ENCODE measurements around the gene MXD4. TPM values are rescaled to one million over a fixed set of nuclear protein-coding genes. Genes with fewer than 3 reads are reported as not detected.
A peak's percentile ranks its signal among the peaks of the same experiment; 100 is the strongest.
"Not testable (repeated sequence)": the region's sequence is repeated elsewhere in the genome, so short reads cannot be mapped to it uniquely, and the experiment has no call there.

The MXD4 gene
- total and polyA plus RNA-seq, 5 donors from 2014 or later: 34.3 to 121 (median 58.1) TPM

DNA sequence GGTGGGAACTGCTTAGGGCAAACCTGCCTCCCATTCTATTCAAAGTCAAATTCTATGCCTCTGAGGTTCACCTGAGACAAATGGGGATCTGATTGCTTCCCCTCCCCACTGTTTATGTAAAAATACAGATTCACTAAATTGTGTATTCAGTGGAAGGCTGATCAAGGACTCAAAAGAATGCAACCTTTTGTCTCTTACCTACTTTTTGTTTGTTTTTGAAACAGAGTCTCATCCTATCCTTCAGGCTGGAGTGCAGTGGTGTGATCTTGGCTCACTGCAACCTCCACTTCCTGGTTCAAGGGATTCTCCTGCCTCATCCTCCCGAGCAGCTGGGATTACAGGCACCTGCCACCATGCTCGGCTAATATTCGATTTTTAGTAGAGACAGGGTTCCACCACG is 40.5 kb downstream of the MXD4 start:
- not testable (repeated sequence) for H3K4me3 Mint-ChIP-seq; H3K9me3 ChIP-seq (ENCODE audit: control insufficient read depth in 2 of 2, low read length in 2 of 2); H3K27ac ChIP-seq (ENCODE audit: insufficient read depth, low read length, poor library complexity, severe bottlenecking); DNase-seq; H3K9me3 Mint-ChIP-seq; H3K27me3 Mint-ChIP-seq; H3K27ac Mint-ChIP-seq; ATAC-seq (ENCODE audit: low read depth in 2 of 2); H3K4me1 Mint-ChIP-seq; H3K36me3 Mint-ChIP-seq; H3K4me3 ChIP-seq (ENCODE audit: low read depth, low read length); H3K27me3 ChIP-seq (ENCODE audit: control insufficient read depth, insufficient read depth, low read length); H3K4me1 ChIP-seq (ENCODE audit: control insufficient read depth, insufficient read depth, low read length, poor library complexity, severe bottlenecking)
- H3K36me3 ChIP-seq (ENCODE audit: control insufficient read depth, insufficient read depth, low read length): peaks cover 12% of the 10 kb centered on the region

GRCh38 chr4:2220016-2220630 is 41.8 kb downstream of the MXD4 start:
- Histone ChIP-seq H3K27me3 (ENCODE audit: control insufficient read depth, insufficient read depth, low read length) (no peaks in the 10 kb centered on the region), H3K4me3 (ENCODE audit: low read depth, low read length) (no peak overlapping the region), H3K9me3 (ENCODE audit: control insufficient read depth in 2 of 2, low read length in 2 of 2) (no peaks in the 10 kb centered on the region), H3K36me3 (ENCODE audit: control insufficient read depth, insufficient read depth, low read length) (peaks cover 12% of the 10 kb centered on the region), H3K27ac (ENCODE audit: insufficient read depth, low read length, poor library complexity, severe bottlenecking) (no peak overlapping the region), H3K4me1 (ENCODE audit: control insufficient read depth, insufficient read depth, low read length, poor library complexity, severe bottlenecking) (peaks cover 6% of the 10 kb centered on the region)
- H3K27me3 Mint-ChIP-seq: no peaks in the 10 kb centered on the region
- peaks cover 4% of the 10 kb centered on the region for H3K36me3 Mint-ChIP-seq
- ATAC-seq (ENCODE audit: low read depth in 2 of 2) (peak; percentile 92), DNase-seq (peak; percentile 67 to 81 (median 80))
- no peak overlapping the region for H3K4me3 Mint-ChIP-seq
- peaks cover 0 to 6% (median 3%) of the 10 kb centered on the region in 4 donors for H3K4me1 Mint-ChIP-seq
- H3K27ac Mint-ChIP-seq: peak overlapping the region; percentile 1 to 68 (median 62)
- no peaks in the 10 kb centered on the region for H3K9me3 Mint-ChIP-seq

DNA sequence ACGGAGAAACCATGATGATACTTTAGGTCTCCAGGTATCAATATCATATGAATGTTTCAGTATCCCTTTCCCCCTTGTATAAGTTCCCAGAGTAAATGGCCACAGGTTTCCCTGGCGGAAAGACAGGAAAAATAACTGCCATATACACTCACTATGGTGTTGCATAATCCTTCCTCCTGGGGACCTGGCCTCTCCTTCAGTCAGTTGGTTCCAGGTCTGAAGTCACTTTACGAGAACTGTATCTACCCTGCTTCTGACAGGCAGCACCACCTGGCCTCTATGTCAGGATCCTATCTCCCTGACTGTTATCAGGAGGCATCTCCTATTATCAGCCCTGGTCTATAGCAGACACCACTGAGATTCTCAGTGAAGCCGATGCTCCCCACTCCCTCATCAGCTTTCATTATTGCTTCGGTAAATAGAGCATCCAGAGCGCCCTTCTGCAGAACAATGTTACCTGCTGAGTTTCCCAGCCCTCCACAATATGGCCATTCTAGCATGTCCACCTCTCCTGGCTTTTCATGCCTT is 42.6 kb downstream of the MXD4 start:
- no peaks in the 10 kb centered on the region for H3K9me3 ChIP-seq (ENCODE audit: control insufficient read depth in 2 of 2, low read length in 2 of 2)
- Mint-ChIP-seq H3K27ac (no peak overlapping the region), H3K9me3 (no peaks in the 10 kb centered on the region), H3K27me3 (no peaks in the 10 kb centered on the region), H3K36me3 (peaks cover 4% of the 10 kb centered on the region), H3K4me1 (peaks cover 0 to 6% (median 3%) of the 10 kb centered on the region in 4 donors), H3K4me3 (no peak overlapping the region)
- peaks cover 12% of the 10 kb centered on the region for H3K36me3 ChIP-seq (ENCODE audit: control insufficient read depth, insufficient read depth, low read length)
- no peak overlapping the region for H3K27ac ChIP-seq (ENCODE audit: insufficient read depth, low read length, poor library complexity, severe bottlenecking)
- peaks cover 6% of the 10 kb centered on the region for H3K4me1 ChIP-seq (ENCODE audit: control insufficient read depth, insufficient read depth, low read length, poor library complexity, severe bottlenecking)
- H3K4me3 ChIP-seq (ENCODE audit: low read depth, low read length): no peak overlapping the region
- H3K27me3 ChIP-seq (ENCODE audit: control insufficient read depth, insufficient read depth, low read length): no peaks in the 10 kb centered on the region
- ATAC-seq (ENCODE audit: low read depth in 2 of 2): no peak
- DNase-seq: no peak

DNA sequence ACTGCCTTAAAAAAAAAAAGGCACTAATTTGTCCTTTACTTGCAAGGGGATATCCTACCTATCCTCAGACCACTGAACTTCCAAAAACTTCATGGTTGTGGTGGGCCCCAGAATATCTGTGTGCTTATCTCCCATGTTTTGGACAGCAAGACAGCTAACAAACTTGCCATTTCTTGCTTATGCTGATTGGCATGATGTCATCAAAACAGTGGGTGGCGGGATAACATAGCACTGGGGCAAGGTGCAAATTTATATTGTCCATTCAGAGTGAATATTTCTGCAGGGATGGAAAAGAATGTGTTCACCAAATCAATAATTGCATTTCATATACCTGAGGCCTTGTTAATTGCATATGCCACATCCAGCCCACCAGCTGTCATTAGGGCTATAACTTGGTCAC is 43.5 kb downstream of the MXD4 start:
- Histone ChIP-seq H3K36me3 (ENCODE audit: control insufficient read depth, insufficient read depth, low read length) (peaks cover 8% of the 10 kb centered on the region), H3K27me3 (ENCODE audit: control insufficient read depth, insufficient read depth, low read length) (no peaks in the 10 kb centered on the region), H3K4me1 (ENCODE audit: control insufficient read depth, insufficient read depth, low read length, poor library complexity, severe bottlenecking) (peaks cover 6% of the 10 kb centered on the region), H3K9me3 (ENCODE audit: control insufficient read depth in 2 of 2, low read length in 2 of 2) (no peaks in the 10 kb centered on the region), H3K4me3 (ENCODE audit: low read depth, low read length) (no peak overlapping the region), H3K27ac (ENCODE audit: insufficient read depth, low read length, poor library complexity, severe bottlenecking) (no peak overlapping the region)
- Mint-ChIP-seq H3K36me3 (peaks cover 3% of the 10 kb centered on the region), H3K27ac (no peak overlapping the region), H3K27me3 (no peaks in the 10 kb centered on the region), H3K4me1 (peaks cover 0 to 6% (median 3%) of the 10 kb centered on the region in 4 donors), H3K9me3 (no peaks in the 10 kb centered on the region), H3K4me3 (no peak overlapping the region)
- ATAC-seq (ENCODE audit: low read depth in 2 of 2) (no peak), DNase-seq (no peak)

DNA sequence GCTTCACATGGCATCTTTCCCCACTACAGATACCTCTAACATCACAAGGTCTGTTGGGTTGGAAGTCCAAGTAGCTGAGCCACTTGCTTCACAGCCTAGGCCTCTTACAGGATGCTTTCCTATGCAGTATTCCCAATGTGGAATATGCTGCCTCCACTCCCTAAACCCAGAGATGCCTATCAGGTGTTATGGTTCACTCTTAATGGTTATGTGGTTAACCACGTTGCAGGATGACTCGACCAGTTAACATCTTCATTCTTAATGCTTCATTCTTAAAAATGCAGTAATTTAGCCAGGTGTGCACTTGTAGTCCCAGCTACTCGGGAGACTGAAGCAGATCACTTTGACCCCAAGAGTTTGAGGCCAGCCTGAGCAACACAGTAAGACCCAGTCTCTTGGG is 44.2 kb downstream of the MXD4 start:
- H3K4me3 Mint-ChIP-seq: no peak overlapping the region
- H3K27ac Mint-ChIP-seq: peak overlapping the region in 1 of 3 donors; percentile 64

GRCh38 chr4:2212831-2213230 is 49.1 kb downstream of the MXD4 start:
- H3K9me3 Mint-ChIP-seq: no peaks in the 10 kb centered on the region
- Histone ChIP-seq H3K4me1 (ENCODE audit: control insufficient read depth, insufficient read depth, low read length, poor library complexity, severe bottlenecking) (no peaks in the 10 kb centered on the region), H3K9me3 (ENCODE audit: control insufficient read depth in 2 of 2, low read length in 2 of 2) (no peaks in the 10 kb centered on the region), H3K36me3 (ENCODE audit: control insufficient read depth, insufficient read depth, low read length) (no peaks in the 10 kb centered on the region), H3K27me3 (ENCODE audit: control insufficient read depth, insufficient read depth, low read length) (no peaks in the 10 kb centered on the region), H3K4me3 (ENCODE audit: low read depth, low read length) (no peak overlapping the region), H3K27ac (ENCODE audit: insufficient read depth, low read length, poor library complexity, severe bottlenecking) (no peak overlapping the region)
- no peaks in the 10 kb centered on the region for H3K27me3 Mint-ChIP-seq
- H3K4me1 Mint-ChIP-seq: no peaks in the 10 kb centered on the region
- no peak overlapping the region for H3K4me3 Mint-ChIP-seq
- no peak for ATAC-seq (ENCODE audit: low read depth in 2 of 2)
- peak overlapping the region in 1 of 3 donors; percentile 1 for H3K27ac Mint-ChIP-seq
- DNase-seq: no peak
- no peaks in the 10 kb centered on the region for H3K36me3 Mint-ChIP-seq

More for the DNA sequence above, 44.2 kb downstream of the MXD4 start:
- Mint-ChIP-seq H3K4me1 (peaks cover 0 to 6% (median 3%) of the 10 kb centered on the region in 4 donors), H3K27me3 (no peaks in the 10 kb centered on the region), H3K36me3 (no peaks in the 10 kb centered on the region), H3K9me3 (no peaks in the 10 kb centered on the region)
- Histone ChIP-seq H3K4me3 (ENCODE audit: low read depth, low read length) (no peak overlapping the region), H3K9me3 (ENCODE audit: control insufficient read depth in 2 of 2, low read length in 2 of 2) (no peaks in the 10 kb centered on the region), H3K36me3 (ENCODE audit: control insufficient read depth, insufficient read depth, low read length) (peaks cover 1% of the 10 kb centered on the region), H3K27ac (ENCODE audit: insufficient read depth, low read length, poor library complexity, severe bottlenecking) (no peak overlapping the region), H3K4me1 (ENCODE audit: control insufficient read depth, insufficient read depth, low read length, poor library complexity, severe bottlenecking) (peaks cover 6% of the 10 kb centered on the region), H3K27me3 (ENCODE audit: control insufficient read depth, insufficient read depth, low read length) (no peaks in the 10 kb centered on the region)
- no peak for DNase-seq
- ATAC-seq (ENCODE audit: low read depth in 2 of 2): no peak

GRCh38 chr4:2202789-2203188 is 59.1 kb downstream of the MXD4 start:
- not testable (repeated sequence) for H3K4me3 Mint-ChIP-seq; H3K4me3 ChIP-seq (ENCODE audit: low read depth, low read length); H3K4me1 Mint-ChIP-seq; H3K9me3 ChIP-seq (ENCODE audit: control insufficient read depth in 2 of 2, low read length in 2 of 2); H3K27me3 Mint-ChIP-seq; H3K4me1 ChIP-seq (ENCODE audit: control insufficient read depth, insufficient read depth, low read length, poor library complexity, severe bottlenecking); DNase-seq; H3K9me3 Mint-ChIP-seq; H3K27ac Mint-ChIP-seq; H3K27me3 ChIP-seq (ENCODE audit: control insufficient read depth, insufficient read depth, low read length); H3K27ac ChIP-seq (ENCODE audit: insufficient read depth, low read length, poor library complexity, severe bottlenecking); H3K36me3 ChIP-seq (ENCODE audit: control insufficient read depth, insufficient read depth, low read length); H3K36me3 Mint-ChIP-seq; ATAC-seq (ENCODE audit: low read depth in 2 of 2)
